ENCODE data around the gene CTNNA2.

CTNNA2 gene

GRCh38 chr2:79861059-79861374 lies 348.2 kb downstream of the CTNNA2 start:
- no peak overlapping the region for H3K4me2 ChIP-seq (ENCODE audit: low read length)

GRCh38 chr2:79862756-79863155 lies 349.9 kb downstream of the CTNNA2 start:
- H3K4me1 ChIP-seq (ENCODE audit: low read length) = no peaks in the 10 kb centered on the region
- H3K27ac ChIP-seq (ENCODE audit: low read length) = no peak overlapping the region
- H3K9ac ChIP-seq (ENCODE audit: low read length) = no peak overlapping the region
- H3K79me2 ChIP-seq (ENCODE audit: low read length) = no peaks in the 10 kb centered on the region
- no peak overlapping the region for H3K4me2 ChIP-seq (ENCODE audit: low read length)
- no peak overlapping the region for H2AFZ ChIP-seq (ENCODE audit: low read depth, low read length)
- H3K27me3 ChIP-seq (ENCODE audit: low read depth, low read length) = no peaks in the 10 kb centered on the region
- no peaks in the 10 kb centered on the region for H3K9me3 ChIP-seq (ENCODE audit: insufficient read depth, low read length)
- TF ChIP-seq CTCF (IDR thresholded peaks at IDR 0.05; ENCODE audit: low read depth, low read length) = no peak
- no peak for TF ChIP-seq EZH2phosphoT487 (IDR thresholded peaks at IDR 0.05; ENCODE audit: low read depth)
- no peaks in the 10 kb centered on the region for H4K20me1 ChIP-seq (ENCODE audit: insufficient read depth, low read length)
- H3K36me3 ChIP-seq (replicated peaks; ENCODE audit: low read depth, low read length) = no peaks in the 10 kb centered on the region
- no peak overlapping the region for H3K4me3 ChIP-seq (ENCODE audit: low read length)

More at GRCh38 chr2:79861059-79861374, 348.2 kb downstream of the CTNNA2 start:
- Histone ChIP-seq H3K79me2 (ENCODE audit: low read length) (no peaks in the 10 kb centered on the region), H3K27me3 (ENCODE audit: low read depth, low read length) (no peaks in the 10 kb centered on the region), H3K9ac (ENCODE audit: low read length) (no peak overlapping the region), H2AFZ (ENCODE audit: low read depth, low read length) (no peak overlapping the region), H3K36me3 (replicated peaks; ENCODE audit: low read depth, low read length) (no peaks in the 10 kb centered on the region), H4K20me1 (ENCODE audit: insufficient read depth, low read length) (no peaks in the 10 kb centered on the region), H3K4me1 (ENCODE audit: low read length) (no peaks in the 10 kb centered on the region), H3K27ac (ENCODE audit: low read length) (no peak overlapping the region), H3K9me3 (ENCODE audit: insufficient read depth, low read length) (no peaks in the 10 kb centered on the region), H3K4me3 (ENCODE audit: low read length) (no peak overlapping the region)
- no peak for TF ChIP-seq EZH2phosphoT487 (IDR thresholded peaks at IDR 0.05; ENCODE audit: low read depth)
- no peak for TF ChIP-seq CTCF (IDR thresholded peaks at IDR 0.05; ENCODE audit: low read depth, low read length)

- H4K20me1 ChIP-seq (ENCODE audit: insufficient read depth, low read length) = no peaks in the 10 kb centered on the region
- no peaks in the 10 kb centered on the region for H3K79me2 ChIP-seq (ENCODE audit: low read length)
- H3K4me3 ChIP-seq (ENCODE audit: low read length) = no peak overlapping the region
- no peak overlapping the region for H3K9ac ChIP-seq (ENCODE audit: low read length)
- H3K27ac ChIP-seq (ENCODE audit: low read length) = no peak overlapping the region
- H3K9me3 ChIP-seq (ENCODE audit: insufficient read depth, low read length) = no peaks in the 10 kb centered on the region
- H3K4me1 ChIP-seq (ENCODE audit: low read length) = no peaks in the 10 kb centered on the region
- no peaks in the 10 kb centered on the region for H3K27me3 ChIP-seq (ENCODE audit: low read depth, low read length)
- TF ChIP-seq EZH2phosphoT487 (IDR thresholded peaks at IDR 0.05; ENCODE audit: low read depth) (no peak), CTCF (IDR thresholded peaks at IDR 0.05; ENCODE audit: low read depth, low read length) (no peak)
- no peak overlapping the region for H3K4me2 ChIP-seq (ENCODE audit: low read length)
- no peak overlapping the region for H2AFZ ChIP-seq (ENCODE audit: low read depth, low read length)
- no peaks in the 10 kb centered on the region for H3K36me3 ChIP-seq (replicated peaks; ENCODE audit: low read depth, low read length)
These were observed 359.8 kb downstream of the CTNNA2 start for GRCh38 chr2:79872656-79873055.

- Histone ChIP-seq H2AFZ (ENCODE audit: low read depth, low read length) (no peak overlapping the region), H3K4me1 (ENCODE audit: low read length) (no peaks in the 10 kb centered on the region), H3K79me2 (ENCODE audit: low read length) (no peaks in the 10 kb centered on the region), H3K4me3 (ENCODE audit: low read length) (no peak overlapping the region), H3K27me3 (ENCODE audit: low read depth, low read length) (no peaks in the 10 kb centered on the region), H3K9me3 (ENCODE audit: insufficient read depth, low read length) (no peaks in the 10 kb centered on the region), H3K27ac (ENCODE audit: low read length) (no peak overlapping the region), H3K36me3 (replicated peaks; ENCODE audit: low read depth, low read length) (no peaks in the 10 kb centered on the region), H4K20me1 (ENCODE audit: insufficient read depth, low read length) (no peaks in the 10 kb centered on the region), H3K9ac (ENCODE audit: low read length) (no peak overlapping the region), H3K4me2 (ENCODE audit: low read length) (no peak overlapping the region)
- no peak for TF ChIP-seq CTCF (IDR thresholded peaks at IDR 0.05; ENCODE audit: low read depth, low read length)
- no peak for TF ChIP-seq EZH2phosphoT487 (IDR thresholded peaks at IDR 0.05; ENCODE audit: low read depth)
These were observed 361.2 kb downstream of the CTNNA2 start for GRCh38 chr2:79874015-79874414.

Data from OCI-LY3 (cell line).